Activated CD4-positive, alpha-beta T cell treated with anti-CD3 and anti-CD28 coated beads for 1 hour (primary cell): Measurements from ENCODE around the gene ZDHHC8.

Source experiments
- DNase-seq: peaks from one replicate; pipeline ENCODE4 v3.0.0-alpha.2; 2020

The ZDHHC8 gene, protein sequence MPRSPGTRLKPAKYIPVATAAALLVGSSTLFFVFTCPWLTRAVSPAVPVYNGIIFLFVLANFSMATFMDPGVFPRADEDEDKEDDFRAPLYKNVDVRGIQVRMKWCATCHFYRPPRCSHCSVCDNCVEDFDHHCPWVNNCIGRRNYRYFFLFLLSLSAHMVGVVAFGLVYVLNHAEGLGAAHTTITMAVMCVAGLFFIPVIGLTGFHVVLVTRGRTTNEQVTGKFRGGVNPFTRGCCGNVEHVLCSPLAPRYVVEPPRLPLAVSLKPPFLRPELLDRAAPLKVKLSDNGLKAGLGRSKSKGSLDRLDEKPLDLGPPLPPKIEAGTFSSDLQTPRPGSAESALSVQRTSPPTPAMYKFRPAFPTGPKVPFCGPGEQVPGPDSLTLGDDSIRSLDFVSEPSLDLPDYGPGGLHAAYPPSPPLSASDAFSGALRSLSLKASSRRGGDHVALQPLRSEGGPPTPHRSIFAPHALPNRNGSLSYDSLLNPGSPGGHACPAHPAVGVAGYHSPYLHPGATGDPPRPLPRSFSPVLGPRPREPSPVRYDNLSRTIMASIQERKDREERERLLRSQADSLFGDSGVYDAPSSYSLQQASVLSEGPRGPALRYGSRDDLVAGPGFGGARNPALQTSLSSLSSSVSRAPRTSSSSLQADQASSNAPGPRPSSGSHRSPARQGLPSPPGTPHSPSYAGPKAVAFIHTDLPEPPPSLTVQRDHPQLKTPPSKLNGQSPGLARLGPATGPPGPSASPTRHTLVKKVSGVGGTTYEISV

DNA sequence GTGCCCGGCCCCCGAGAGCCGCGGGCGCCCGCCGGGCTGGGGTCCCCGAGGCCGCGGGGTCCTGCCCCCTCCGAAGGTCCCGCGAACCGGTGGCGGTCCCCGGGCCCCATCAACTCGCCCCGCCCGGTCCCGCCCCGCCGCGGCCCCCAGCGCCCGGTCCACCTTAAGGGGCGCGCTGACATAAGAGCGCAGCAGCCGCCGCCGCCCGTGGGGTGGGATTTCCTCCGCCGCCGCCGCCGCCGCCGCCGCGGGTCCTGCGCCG is at the start of gene ZDHHC8:
TSS of gene ZDHHC8 (plus strand) at position 208 of the 262 bp plus-strand sequence. CDS start 144 bp downstream, outside the sequence.
- no peak for DNase-seq

DNA sequence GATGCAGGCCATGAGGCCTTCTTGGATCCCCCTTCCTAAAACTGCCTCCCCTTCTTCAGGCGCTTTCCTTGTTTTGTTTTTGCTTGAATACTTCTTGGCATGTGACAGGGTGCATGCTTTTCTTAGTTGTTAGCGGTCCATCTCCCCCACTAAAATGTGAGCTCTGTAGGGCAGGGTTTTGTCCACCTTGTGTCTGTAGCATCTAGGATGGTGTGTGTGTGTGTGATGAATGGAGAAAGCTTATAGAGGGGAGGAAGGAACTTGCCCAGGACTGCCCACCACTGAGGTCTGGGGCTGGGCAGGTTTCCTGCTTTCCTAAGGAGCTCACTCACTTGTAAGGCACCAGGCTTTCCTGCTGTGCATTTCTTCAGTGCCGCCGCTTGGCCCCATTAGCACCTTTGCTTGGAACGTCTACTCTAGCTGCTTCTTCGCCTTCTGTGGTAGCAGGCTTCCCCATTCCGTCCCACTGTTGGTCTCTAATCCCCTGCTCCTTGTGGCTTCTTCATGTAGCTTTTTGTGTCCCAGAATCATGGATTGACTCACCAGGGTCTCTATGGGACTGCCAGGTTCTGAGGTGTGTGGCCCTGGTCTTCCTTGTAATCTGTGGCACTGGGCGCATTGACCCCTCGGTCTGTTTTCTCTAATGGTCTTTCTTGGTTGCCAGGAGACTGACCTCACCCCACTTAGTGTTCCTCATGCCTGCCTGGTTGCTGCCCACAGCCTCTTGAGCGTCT is 48.3 kb upstream of the ZDHHC8 start:
- no peak for DNase-seq

DNA sequence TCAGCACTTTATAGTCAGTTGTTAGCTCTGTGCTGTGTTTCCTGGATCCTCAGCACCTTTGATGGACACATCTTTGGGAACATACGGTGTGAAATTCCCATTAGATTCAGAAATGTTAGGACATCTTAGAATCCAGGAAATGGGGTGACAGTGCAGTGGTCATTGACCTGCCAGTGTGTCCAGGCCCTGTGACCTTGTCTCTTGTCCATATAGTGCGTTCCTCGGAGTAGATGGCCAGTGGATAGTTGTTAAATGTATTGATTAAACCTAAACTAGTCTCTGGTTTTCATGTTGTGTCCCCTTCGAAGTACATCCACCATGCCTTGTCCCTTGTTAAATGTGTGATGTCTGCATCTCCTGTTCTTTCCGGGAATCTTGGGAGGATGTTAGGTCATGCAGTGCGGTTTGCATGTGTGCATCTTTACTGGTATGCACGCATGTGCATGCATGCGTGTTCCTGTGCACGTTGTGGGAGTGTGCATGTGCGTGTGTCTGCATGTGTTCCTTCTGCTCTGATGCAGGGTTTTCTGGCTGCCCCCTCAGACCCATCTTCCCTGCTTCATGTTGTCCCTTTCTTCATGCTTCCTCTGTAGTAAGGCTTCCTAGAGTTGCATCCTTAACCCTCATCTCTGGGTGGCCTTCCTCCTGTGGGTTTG is 47.6 kb upstream of the ZDHHC8 start:
- no peak for DNase-seq

DNA sequence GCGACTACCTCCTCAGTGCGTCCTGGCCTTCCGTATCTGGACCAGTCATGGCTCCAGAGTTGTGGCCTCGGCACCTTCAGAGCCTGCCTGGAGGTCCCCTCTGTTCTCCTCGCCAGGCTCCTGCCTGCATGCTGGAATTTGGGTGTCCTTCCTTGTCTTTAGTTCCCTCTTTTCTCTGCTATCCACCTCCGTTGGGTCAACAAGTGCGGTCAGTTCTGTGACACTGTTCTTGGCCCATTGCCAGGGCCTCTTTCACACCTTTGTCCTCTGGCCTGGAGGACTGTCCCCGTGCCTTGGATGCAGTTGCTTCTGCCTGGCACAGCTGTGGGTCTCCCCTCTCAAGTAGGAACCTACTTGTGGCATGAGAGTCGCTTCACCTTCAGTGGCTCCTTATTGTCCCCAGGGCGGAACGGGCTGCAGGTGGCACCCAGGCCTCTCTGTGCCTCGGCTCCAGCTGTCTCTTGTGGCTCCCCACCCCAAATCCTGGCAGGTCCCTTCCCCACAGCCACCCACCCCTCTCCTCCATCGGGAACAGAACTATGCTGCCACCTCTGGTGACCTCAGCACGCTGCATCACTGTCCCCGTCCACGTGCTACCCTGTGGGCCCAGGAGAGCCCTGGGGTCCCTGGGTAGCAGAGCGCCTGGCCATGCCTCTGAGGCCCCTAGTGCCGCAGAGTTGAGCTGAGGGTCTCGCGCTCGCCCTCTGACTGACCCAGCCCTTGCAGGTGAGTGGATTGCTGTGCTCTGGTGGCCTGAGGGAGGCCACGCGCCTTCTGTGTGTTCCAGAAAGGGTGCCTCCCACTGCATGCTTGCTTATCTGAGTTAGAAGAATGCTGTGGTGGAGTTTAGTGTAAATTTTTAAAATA is 46.8 kb upstream of the ZDHHC8 start:
- DNase-seq, result no peak

DNA sequence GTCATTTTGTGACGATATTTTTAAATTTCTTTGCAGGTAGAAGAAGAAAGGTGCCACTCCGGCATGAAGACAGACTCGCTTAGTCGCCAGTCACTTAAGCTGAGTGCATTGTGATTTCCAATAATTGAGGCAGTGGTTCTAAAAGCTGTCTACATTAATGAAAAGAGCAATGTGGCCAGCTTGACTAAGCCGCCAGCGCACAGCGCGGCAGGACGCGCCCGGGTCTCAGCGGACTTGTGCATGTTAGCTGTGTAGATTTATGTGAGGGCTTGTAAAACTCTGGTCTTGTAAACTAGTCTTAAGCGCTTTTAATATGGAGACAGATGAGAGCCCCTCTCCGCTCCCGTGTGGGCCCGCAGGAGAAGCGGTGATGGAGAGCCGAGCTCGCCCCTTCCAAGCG is 46.0 kb upstream of the ZDHHC8 start:
- DNase-seq, result no peak

DNA sequence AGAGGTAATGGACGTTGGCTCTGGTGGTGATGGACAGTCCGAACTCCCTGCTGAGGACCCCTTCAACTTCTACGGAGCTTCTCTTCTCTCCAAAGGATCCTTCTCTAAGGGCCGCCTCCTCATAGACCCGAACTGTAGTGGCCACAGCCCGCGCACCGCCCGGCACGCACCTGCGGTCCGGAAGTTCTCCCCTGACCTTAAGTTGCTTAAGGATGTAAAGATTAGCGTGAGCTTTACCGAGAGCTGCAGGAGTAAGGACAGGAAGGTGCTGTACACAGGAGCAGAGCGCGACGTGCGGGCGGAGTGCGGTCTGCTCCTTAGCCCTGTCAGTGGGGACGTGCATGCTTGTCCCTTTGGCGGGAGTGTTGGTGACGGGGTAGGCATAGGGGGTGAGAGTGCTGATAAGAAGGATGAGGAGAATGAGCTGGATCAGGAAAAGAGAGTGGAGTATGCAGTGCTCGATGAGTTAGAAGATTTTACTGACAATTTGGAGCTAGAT is 45.5 kb upstream of the ZDHHC8 start:
- no peak for DNase-seq

DNA sequence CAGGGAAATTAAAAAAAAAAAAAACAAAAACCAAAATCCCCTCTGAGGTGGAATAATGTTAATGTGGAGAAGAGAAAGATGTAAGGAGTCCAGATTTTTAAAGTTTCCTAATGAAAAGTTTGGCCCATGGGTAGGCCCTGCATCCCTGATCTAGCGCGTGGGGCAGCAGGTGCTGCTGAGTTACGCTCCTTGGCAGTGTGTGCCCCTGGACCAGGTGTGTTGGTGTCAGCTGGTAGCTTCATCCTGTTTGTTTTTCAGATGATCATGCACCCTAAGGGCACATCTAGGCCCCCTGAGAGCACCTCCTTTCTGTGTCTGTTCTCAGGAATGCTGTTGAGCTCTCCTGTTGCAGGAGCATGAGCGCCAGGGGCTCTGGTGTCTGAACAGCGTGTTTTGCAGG is 44.8 kb upstream of the ZDHHC8 start:
- DNase-seq, result no peak

DNA sequence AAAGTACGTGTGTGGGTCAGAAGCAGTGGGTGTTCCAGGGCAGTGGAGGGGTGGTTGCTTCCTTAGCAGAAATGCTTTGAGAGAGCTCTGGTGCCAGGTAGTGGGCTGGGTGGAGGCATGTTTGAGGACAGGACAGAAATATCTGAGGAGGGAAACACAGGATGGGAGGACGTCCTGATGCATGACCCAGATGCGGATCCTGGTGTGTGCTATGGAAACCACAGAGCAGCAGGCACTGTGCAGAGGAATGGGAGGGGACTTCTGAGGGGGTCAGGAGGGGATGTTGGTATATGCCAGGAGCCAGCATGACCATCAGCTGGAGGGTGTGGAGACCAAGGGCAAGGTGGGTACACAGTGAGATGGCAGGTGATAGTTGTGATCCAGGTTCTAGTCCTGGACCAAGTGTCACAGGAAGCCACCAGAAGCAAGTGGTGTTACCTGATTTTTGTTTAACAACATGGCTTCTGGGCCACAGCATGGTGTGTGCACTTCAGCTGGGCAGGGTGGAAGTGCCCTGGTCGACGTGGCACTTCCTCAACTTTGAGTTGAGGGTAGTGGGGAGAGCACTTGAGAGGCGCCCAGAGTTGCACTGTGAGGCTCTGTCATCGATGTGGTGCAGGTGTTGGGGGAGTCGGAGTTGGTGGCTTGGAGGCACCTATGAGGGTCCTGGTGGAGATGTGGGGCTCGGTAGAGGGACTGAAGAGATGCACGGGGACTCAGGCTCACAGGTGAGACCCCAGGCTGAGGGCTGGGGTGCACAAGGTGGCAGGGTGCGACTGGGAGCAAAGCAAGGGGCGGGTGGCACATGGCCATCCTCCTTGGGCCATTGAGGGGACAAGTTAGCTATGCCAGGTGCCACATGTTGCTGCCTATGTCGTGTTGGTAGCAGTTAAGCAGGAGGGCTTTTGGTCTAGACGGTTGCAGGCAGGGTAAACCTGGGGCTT is 44.0 kb upstream of the ZDHHC8 start:
- no peak for DNase-seq

DNA sequence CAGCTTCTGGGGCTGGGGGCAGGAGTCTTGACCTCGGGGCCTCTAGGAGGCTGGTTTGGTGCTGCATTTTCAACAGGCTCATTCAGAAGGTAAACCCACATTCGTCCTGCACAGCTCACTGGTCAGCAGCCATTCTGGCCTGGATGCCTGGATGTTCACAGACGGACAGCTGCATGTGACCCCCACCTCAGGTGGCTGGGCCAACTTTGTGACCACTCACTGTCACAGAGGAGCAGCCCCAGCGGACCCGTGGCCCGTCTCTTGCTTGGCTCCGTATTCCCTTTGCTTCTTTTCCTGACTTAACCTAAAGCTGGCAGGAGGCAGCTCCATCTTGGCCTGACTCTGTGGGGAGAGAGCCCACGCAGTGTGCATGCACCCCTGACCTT is 43.3 kb upstream of the ZDHHC8 start:
- DNase-seq, result no peak

DNA sequence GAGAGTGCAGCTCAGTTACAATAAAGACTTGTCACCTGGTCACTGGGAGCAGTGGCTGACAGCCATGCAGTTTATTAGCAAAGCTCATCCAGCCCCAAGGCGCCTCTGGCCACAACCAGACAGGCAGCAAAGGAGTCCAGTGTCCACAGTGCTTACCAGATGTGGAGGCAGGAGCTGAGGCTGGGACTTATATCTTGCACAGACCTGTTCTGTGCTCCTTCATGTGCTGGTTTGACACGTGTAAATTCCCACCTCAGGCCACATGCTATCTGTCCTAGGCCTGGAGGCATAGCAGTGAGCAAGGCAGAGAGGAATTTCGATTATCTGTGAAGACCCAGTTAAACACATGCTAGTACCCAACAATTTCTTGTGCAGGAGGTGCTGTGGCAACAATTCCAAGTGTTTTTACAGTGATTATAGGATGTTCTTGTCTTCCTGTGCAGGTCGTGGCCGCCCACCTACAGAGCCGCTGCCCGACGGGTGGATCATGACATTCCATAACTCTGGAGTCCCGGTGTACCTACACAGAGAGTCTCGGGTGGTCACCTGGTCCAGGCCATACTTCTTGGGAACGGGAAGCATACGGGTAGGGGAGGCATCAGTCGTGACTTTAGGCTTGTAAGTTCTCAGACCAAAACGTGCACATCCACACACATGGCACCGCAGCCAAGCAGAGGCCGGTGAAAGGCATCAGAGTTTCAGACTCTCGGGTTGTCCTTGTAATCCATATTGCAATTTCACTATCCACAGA is 42.2 kb upstream of the ZDHHC8 start:
- no peak for DNase-seq

DNA sequence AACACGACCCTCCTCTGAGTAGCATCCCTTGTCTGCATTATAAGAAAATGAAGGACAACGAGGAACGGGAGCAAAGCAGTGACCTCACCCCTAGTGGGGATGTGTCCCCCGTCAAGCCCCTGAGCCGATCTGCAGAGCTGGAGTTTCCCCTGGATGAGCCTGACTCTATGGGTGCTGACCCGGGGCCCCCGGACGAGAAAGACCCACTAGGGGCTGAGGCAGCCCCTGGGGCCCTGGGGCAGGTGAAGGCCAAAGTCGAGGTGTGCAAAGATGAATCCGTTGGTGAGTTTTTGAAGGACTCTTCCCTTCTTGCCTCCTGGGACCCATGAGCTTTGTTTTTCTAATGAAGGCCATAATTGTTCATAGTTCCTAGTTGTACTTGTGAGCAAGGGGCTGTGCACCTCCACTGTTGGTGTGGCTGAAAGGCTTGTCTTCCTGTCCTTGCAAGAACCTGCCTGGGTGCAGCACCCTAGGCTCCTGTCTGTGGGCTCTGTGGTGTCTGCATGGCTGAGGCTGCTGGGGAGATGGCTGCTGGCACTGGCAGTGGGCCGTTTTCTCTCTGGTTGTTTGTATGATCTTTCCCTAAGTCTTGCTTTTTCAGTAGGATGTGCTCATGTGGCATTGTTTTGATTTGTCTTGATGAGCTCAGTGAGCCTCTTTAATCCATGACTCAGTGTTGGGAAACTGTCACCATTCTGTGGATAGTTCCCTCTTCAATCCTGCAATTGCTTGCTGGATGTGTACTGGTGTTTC is 41.5 kb upstream of the ZDHHC8 start:
- no peak for DNase-seq

DNA sequence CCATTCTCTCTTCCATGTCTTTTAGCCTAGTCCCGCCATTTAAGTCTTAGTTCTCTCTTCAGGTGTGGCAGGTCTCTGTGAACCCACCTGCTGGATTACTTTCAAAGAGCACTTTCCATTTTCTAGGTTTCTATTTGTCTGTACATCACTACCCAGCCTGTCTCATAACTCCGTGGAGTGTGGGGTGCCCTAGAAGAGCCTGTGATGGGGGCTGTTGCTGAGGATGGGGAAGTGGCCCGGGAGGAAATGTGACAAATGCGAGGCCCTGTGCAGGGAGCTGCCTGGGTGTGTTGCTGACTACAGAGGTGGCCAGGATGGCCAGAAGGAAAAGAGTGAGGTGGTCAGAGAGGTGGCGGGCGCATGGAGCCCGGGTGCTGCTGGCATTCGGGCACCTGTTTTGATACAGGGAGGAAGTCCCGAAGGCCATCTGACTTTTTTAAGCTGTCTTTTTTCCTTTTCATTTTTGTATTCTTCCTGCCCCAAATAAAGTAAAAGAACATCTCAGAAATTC is 40.8 kb upstream of the ZDHHC8 start:
- DNase-seq, result no peak

DNA sequence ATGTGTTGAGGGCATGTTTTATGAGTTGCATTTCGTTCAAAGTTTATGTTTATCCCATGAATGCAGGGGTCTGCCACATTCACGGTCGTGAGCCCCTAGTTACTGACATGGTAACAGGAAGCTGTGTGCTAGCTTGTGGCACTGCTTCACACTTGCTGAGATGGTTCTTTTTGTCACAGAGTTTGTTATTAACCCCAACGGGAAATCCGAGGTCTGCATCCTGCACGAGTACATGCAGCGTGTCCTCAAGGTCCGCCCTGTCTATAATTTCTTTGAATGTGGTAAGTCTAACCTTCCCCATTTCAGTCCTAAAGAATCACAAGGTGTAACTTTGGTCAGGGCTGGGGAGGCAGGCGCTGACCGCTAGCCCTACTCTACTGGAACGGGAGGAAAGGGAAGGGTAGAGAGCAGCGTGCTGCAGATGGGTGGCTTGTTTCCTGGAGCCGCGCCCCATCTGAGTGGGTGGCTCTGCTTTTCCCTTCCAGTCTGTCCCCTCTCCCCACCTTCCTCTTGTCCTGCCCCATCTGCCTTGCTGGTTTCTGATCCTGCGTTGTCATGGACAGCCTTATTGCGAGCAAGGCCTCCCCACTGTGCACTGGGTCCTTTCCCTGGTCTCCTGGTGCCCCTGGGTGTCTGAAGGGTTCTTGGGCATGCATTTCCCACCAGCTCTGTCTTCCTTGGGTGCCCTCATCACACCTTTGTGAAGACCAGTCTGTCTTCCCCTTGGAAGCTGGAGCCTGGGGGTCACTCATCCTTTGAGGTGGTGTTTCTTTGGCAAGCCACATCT is 39.7 kb upstream of the ZDHHC8 start:
- no peak for DNase-seq

DNA sequence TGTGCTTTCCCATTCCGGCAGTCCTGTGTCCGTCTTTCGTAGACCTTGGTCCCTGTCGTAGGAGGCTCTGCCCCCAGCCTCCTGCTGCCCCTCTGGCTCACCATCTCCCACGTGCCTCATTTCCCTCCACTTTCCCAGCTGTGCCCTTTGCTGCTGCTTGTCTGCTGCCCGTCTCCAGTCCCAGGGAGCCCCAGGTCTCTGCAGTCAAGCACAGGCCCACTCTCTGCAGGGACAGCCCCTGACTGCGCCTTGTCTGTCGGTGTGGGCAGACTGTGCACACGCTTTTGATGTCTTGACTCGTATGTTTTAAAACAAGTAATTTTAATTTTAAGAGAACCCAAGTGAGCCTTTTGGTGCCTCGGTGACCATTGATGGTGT is 39.1 kb upstream of the ZDHHC8 start:
- DNase-seq, result no peak

DNA sequence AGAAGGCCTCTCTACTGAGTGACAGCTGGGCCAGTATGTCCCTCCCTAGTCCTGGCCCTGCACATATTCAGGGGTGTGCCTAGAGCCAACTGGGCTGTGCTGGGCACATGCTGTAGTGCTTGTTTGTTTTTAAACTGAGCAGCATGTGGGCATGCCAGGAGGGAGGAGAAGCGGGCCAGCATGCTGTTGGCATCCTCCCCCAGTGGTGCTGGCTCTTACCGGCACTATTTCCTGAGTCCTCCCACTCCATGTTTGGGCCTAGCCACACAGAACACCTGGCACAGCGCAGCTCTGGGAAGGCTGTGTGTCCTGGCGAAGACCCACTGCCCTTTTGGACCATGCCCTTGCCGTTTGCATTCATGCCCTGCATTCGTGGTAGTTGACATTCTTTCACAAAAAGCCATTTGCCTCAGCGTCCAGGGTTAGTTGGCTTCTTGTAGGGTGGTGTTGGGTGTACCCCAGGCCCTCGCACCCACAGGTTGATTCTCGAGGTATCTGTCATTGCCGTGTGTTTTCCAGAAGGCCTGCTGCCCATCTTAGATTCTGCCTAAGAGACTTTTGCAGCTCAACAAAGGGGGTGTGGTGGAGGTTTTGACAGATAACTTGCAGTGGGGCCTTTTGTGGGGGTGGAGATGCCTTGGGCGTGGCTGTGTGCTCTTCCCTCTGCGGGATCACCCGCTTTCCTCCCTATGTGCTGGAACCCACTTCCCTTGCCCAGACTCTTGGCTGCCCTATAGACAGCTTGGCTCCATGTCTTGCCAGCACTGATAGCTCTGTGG is 38.0 kb upstream of the ZDHHC8 start:
- no peak for DNase-seq

DNA sequence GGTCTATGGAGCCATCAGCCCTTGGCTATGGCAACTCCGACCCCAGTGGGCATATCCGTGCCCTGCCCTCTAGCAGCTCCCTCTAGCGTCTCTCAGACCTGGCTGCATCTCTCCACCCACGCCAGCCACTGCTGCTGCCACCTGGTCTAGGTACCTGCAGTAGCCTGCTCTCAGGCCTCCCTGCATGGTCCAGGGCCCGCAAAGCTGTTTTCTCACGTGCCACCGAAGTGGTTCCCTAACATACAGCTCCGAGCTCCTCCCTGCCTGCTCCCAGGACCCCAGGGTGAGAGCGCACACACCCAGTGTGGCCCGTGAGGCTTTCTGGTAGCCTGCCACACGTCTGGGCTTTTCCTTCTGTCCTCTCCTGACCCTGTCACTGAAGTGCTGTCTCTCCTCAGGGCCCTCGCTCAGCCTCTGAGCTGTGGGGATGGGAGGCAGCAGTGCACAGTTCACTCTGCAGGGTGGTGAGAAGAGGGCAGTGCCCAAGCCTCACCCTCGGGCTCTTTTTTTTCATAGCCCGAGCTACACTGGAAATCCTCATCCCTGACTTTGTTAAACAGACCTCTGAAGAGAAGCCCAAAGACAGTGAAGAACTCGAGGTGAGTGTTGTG is 37.3 kb upstream of the ZDHHC8 start:
- DNase-seq, result no peak

DNA sequence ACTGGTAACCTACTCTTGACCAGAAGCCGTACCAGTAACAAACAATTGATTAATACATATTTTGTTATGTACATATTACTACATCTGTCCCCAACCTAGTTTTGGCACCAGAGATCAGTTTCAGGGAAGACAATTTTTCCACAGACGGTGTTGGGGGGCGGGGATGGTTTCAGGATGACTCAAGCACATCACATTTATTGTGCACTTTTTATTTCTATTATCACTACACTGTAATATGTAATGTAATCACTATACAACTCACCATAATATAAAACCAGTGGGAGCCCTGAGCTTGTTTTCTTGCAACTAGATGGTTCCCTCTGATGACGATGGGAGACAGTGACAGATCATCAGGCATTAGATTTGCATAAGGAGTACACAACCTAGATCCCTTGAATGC is 36.1 kb upstream of the ZDHHC8 start:
- no peak for DNase-seq
